GM12878 (cell line): ENCODE data around the gene TRAP1. TPM values are rescaled to one million over a fixed set of nuclear protein-coding genes. Genes with fewer than 3 reads are reported as not detected.

Experiments used
- ATAC-seq: fragments of 200-7000 bp; cut with Tn5 transposase; 3 replicates; pipeline ENCODE4 v1.9.1; 2020; ENCODE audit warnings: mild to moderate bottlenecking, moderate library complexity
- BruUV-seq: library from RNA; stranded (reverse); fragments of 400-500 nt; replicated peaks from 2 replicates; lab custom pipeline; 2021; lab: Mats Ljungman, UMichigan
- CTCF ChIA-PET: fragments of 300-600 bp; sonication (Branson Sonifier 250); formaldehyde crosslinking; extraction: SDS; loops from one replicate; lab custom pipeline; 2021; ENCODE audit warnings: inconsistent platforms; lab: Yijun Ruan, JAX
- POLR2A ChIA-PET: fragments of 350-600 bp; formaldehyde crosslinking; extraction: SDS; loops from one replicate; lab custom pipeline; 2021; ENCODE audit warnings: inconsistent platforms; lab: Charles Lee
- RAD21 ChIA-PET: fragments of 300-600 bp; sonication (Branson Sonifier 250); formaldehyde crosslinking; loops from one replicate; lab custom pipeline; 2023; ENCODE audit warnings: antibody characterized with exemption; ENCODE audit not compliant: unreplicated experiment; lab: Charles Lee
- SMC1A ChIA-PET: fragments of 300-600 bp; sonication (Branson Sonifier 250); formaldehyde crosslinking; loops from one replicate; lab custom pipeline; 2023; ENCODE audit not compliant: unreplicated experiment, uncharacterized antibody; lab: Charles Lee
- DNase-seq: peaks from one replicate; pipeline ENCODE4 v3.0.0-alpha.2; 2011; ENCODE audit warnings: low read depth, low spot score
- FAIRE-seq: peaks from 3 replicates; lab custom pipeline; 2011; peaks lifted over from hg19 to GRCh38; lab: Jason Lieb, UNC
- H2AFZ ChIP-seq: 2 replicates; pipeline ENCODE4 v1.6.0; 2011; ENCODE audit warnings: low read depth, low read length, control low read depth; ENCODE audit not compliant: control insufficient read depth
- H3K27ac ChIP-seq: 2 replicates; pipeline ENCODE4 v1.5.1; 2011; ENCODE audit warnings: control low read depth; ENCODE audit not compliant: control insufficient read depth, insufficient read depth
- H3K27me3 ChIP-seq, 2 experiments: replicated peaks in 1 of 2; 2 replicates each; pipeline versions ENCODE4 v1.6.0 to v1.6.1; 2011; ENCODE audit warnings: low read length in 1 of 2; ENCODE audit not compliant: control insufficient read depth in 2 of 2, insufficient read depth in 2 of 2
- H3K36me3 ChIP-seq, 2 experiments: 2 replicates each; pipeline ENCODE4 v1.5.1; 2011; ENCODE audit warnings: low read length in 1 of 2; ENCODE audit not compliant: control insufficient read depth in 2 of 2, insufficient read depth in 2 of 2
- H3K4me1 ChIP-seq: 2 replicates; pipeline ENCODE4 v1.6.1; 2011; ENCODE audit warnings: mild to moderate bottlenecking, low read length, moderate library complexity, mixed read lengths; ENCODE audit not compliant: control insufficient read depth, insufficient read depth
- H3K4me2 ChIP-seq: 2 replicates; pipeline ENCODE4 v1.6.0; 2011; ENCODE audit warnings: control low read depth; ENCODE audit not compliant: control insufficient read depth, insufficient read depth
- H3K4me3 ChIP-seq: fragments of 200-600 bp; sonication (generic); 2 replicates; pipeline ENCODE4 v1.5.1; 2016
- H3K79me2 ChIP-seq: 2 replicates; pipeline ENCODE4 v1.6.0; 2011; ENCODE audit warnings: low read length; ENCODE audit not compliant: control insufficient read depth, insufficient read depth
- H3K9ac ChIP-seq: 2 replicates; pipeline ENCODE4 v1.8.0; 2011; ENCODE audit warnings: low read length, control low read depth, mixed read lengths; ENCODE audit not compliant: control insufficient read depth, insufficient read depth
- H3K9me3 ChIP-seq: replicated peaks from 3 replicates; pipeline ENCODE4 v1.5.1; 2011; ENCODE audit warnings: mild to moderate bottlenecking, low read length; ENCODE audit not compliant: control insufficient read depth, insufficient read depth
- H4K20me1 ChIP-seq: 2 replicates; pipeline ENCODE4 v1.6.0; 2011; ENCODE audit not compliant: control insufficient read depth, insufficient read depth
- CREM ChIP-seq: IDR thresholded peaks from 2 replicates; pipeline ENCODE4 v1.6.1; 2014; ENCODE audit warnings: antibody characterized with exemption, low read depth
- DPF2 ChIP-seq: fragments of 450-650 bp; IDR thresholded peaks from 2 replicates; pipeline ENCODE4 v1.6.1; 2017; ENCODE audit warnings: mild to moderate bottlenecking
- IRF4 ChIP-seq: IDR thresholded peaks from 2 replicates; pipeline ENCODE4 v1.6.1; 2011; ENCODE audit warnings: low read depth, low read length
- MLLT1 ChIP-seq: fragments of 450-650 bp; IDR thresholded peaks from 2 replicates; pipeline ENCODE4 v1.6.1; 2016; ENCODE audit warnings: mild to moderate bottlenecking
- NR2F1 ChIP-seq: fragments of 450-650 bp; conservative IDR thresholded peaks from 2 replicates; pipeline ENCODE4 v1.6.1; 2017; ENCODE audit warnings: mild to moderate bottlenecking
- SMARCA5 ChIP-seq: fragments of 450-650 bp; IDR thresholded peaks from 2 replicates; pipeline ENCODE4 v1.6.1; 2017; ENCODE audit warnings: mild to moderate bottlenecking
- TCF7 ChIP-seq: IDR thresholded peaks from 2 replicates; pipeline ENCODE4 v1.6.1; 2014; ENCODE audit warnings: antibody characterized with exemption, borderline replicate concordance
- WRNIP1 ChIP-seq: IDR thresholded peaks from 2 replicates; pipeline ENCODE4 v1.6.1; 2011; ENCODE audit warnings: low read depth, low read length, improper control_type of control experiment, borderline replicate concordance
- ZBED1 ChIP-seq: IDR thresholded peaks from 2 replicates; pipeline ENCODE4 v1.6.1; 2016; ENCODE audit warnings: borderline replicate concordance
- ZBTB4 ChIP-seq: fragments of 450-650 bp; formaldehyde crosslinking; IDR thresholded peaks from 2 replicates; pipeline ENCODE4 v1.4.0; 2022; ENCODE audit warnings: mild to moderate bottlenecking, moderate library complexity
- ZSCAN29 ChIP-seq: fragments of 450-650 bp; IDR thresholded peaks from 2 replicates; pipeline ENCODE4 v1.6.1; 2017; ENCODE audit warnings: mild to moderate bottlenecking, moderate library complexity
- WGBS: methylation state at CpG from one replicate; pipeline ENCODE4 v1.1.6; 2016; ENCODE audit warnings: low lambda C conversion rate; ENCODE audit not compliant: insufficient replicate concordance, insufficient coverage; ENCODE audit errors: missing lambda C conversion rate; 5-methylcytosine and 5-hydroxymethylcytosine counted together
- in situ Hi-C: fragments of 300-500 bp; cut with MboI; formaldehyde crosslinking; loops from 9 replicates; pipeline ENCODE4 v1.14.3; 2018; ENCODE audit warnings: mixed read lengths
- intact Hi-C: fragments of 100-400 bp; cut with micrococcal nuclease; formaldehyde crosslinking; loops from one replicate; pipeline ENCODE4 v1.14.2; 2022; ENCODE audit not compliant: unreplicated experiment
- polyA plus RNA-seq, 11 experiments: library from polyadenylated mRNA; depleted of rRNA in 4 of 11; unstranded in 6 of 11; stranded (reverse) in 5 of 11; fragments of >200 nt; fragmentation: Nextera tagmentation in 4 of 11; fragmentation: Illumina TruSeq in 1 of 11; extraction: Ambion mirVana in 4 of 11; extraction: Trizol in 1 of 11; gene quantifications; 1 replicate in 1 of 11; 2 replicates in 10 of 11; pipeline versions ENCODE4 v1.2.1 to v1.2.3, GENCODE V29; 2011 to 2016; ENCODE audit warnings: inconsistent platforms in 2 of 11, missing spikeins in 2 of 11, low read depth in 1 of 11
- total RNA-seq, 4 experiments: library from RNA; depleted of rRNA in 3 of 4; stranded (reverse); fragments of >200 nt in 3 of 4; fragmentation: Illumina TruSeq in 1 of 4; extraction: Trizol in 1 of 4; gene quantifications; 2 replicates each; pipeline versions ENCODE4 v1.2.1 to v1.2.3, GENCODE V29; 2013 to 2021
- TF ChIP-seq, protein P1 (sequence below): fragments of 150-350 bp; IDR thresholded peaks from 2 replicates; pipeline ENCODE4 v1.6.1; 2016; ENCODE audit warnings: low read depth, low read length

TRAP1 gene
- total and polyA plus RNA-seq, 10 of the 15 experiments (the other 5 are each of a cell fraction or from before 2014, with no cell fraction given), result 16.3 to 442 (median 241) TPM

DNA sequence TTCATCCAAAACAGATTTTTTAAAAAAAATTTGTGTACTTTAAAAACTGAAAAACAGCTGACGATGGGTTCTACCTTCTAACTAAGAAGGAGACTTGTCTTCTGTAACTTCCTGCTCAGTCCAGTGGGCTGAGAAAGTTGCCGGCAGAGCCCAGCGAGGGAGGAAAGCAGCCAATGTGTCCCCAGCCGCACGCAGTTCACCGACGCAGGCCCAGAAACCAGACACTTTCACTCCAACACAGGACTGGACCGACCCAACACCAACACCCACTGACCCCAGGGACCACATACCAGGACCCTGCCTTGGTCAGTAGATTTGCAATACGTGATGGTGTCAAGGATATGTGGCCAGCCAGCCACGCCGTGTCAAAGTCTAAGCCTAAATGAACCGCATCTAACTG, 25.6 kb downstream of the TRAP1 start:
- peaks cover 13% of the 10 kb centered on the region for H3K4me1 ChIP-seq
- DNase-seq, result no peak
- H2AFZ ChIP-seq, result no peak overlapping the region
- WGBS, result 94% methylated on average over 12 of the region's 12 CpGs
- BruUV-seq, result no TSS peak
- H3K79me2 ChIP-seq, result peaks cover 2% of the 10 kb centered on the region; the same call in 1 of the 2 replicates
- H3K27me3 ChIP-seq, result no peaks in the 10 kb centered on the region
- no peak for FAIRE-seq
- H3K9me3 ChIP-seq, result no peaks in the 10 kb centered on the region
- H3K9ac ChIP-seq, result no peak overlapping the region
- SMC1A ChIA-PET, result interaction anchor here (1.2 to 2.5 kb wide), 2 partner anchors 184 to 187 kb away, joined by 3 to 8 read pairs; no protein-coding TSS in a partner anchor
- CTCF ChIA-PET, result interaction anchor here (0.8 to 2.2 kb wide), 4 partner anchors 9 to 186 kb away, joined by 3 to 16 read pairs (median 7); no protein-coding TSS in a partner anchor
- ATAC-seq, result no peak
- H3K27ac ChIP-seq, result no peak overlapping the region
- no peak overlapping the region for H3K4me3 ChIP-seq
- H3K4me2 ChIP-seq, result no peak overlapping the region
- in situ Hi-C loops (loop anchor here (5.0 kb wide), 1 partner anchor 186 kb away; no protein-coding TSS in a partner anchor), intact Hi-C loops (loop anchor here (2.0 to 5.0 kb wide), 2 partner anchors 187 to 561 kb away; no protein-coding TSS in a partner anchor)
- TF ChIP-seq WRNIP1 (no peak), ZBTB4 (CRISPR knock-in tag) (no peak), TCF7 (no peak), SMARCA5 (no peak), IRF4 (no peak), NR2F1 (no peak), ZSCAN29 (no peak), ZBED1 (no peak), DPF2 (no peak), CREM (no peak), MLLT1 (no peak)
- TF ChIP-seq, protein P1, sequence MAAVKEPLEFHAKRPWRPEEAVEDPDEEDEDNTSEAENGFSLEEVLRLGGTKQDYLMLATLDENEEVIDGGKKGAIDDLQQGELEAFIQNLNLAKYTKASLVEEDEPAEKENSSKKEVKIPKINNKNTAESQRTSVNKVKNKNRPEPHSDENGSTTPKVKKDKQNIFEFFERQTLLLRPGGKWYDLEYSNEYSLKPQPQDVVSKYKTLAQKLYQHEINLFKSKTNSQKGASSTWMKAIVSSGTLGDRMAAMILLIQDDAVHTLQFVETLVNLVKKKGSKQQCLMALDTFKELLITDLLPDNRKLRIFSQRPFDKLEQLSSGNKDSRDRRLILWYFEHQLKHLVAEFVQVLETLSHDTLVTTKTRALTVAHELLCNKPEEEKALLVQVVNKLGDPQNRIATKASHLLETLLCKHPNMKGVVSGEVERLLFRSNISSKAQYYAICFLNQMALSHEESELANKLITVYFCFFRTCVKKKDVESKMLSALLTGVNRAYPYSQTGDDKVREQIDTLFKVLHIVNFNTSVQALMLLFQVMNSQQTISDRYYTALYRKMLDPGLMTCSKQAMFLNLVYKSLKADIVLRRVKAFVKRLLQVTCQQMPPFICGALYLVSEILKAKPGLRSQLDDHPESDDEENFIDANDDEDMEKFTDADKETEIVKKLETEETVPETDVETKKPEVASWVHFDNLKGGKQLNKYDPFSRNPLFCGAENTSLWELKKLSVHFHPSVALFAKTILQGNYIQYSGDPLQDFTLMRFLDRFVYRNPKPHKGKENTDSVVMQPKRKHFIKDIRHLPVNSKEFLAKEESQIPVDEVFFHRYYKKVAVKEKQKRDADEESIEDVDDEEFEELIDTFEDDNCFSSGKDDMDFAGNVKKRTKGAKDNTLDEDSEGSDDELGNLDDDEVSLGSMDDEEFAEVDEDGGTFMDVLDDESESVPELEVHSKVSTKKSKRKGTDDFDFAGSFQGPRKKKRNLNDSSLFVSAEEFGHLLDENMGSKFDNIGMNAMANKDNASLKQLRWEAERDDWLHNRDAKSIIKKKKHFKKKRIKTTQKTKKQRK, result no peak
- RAD21 ChIA-PET, result interaction anchor here (1.2 kb wide), 1 partner anchor 186 kb away, joined by 6 read pairs; no protein-coding TSS in a partner anchor
- POLR2A ChIA-PET, result interaction anchor here (1.3 kb wide), 1 partner anchor 25 kb away, joined by 4 read pairs; the partner anchor contains the start of gene TRAP1
- peaks cover 12 to 15% of the 10 kb centered on the region in 2 experiments for H3K36me3 ChIP-seq
- no peaks in the 10 kb centered on the region for H4K20me1 ChIP-seq
